ACHN (cell line): Measurements from ENCODE around the gene LTBP2.
"Not testable (repeated sequence)": the region's sequence is repeated elsewhere in the genome, so short reads cannot be mapped to it uniquely, and the experiment has no call there.

Experiments
- DNase-seq: peaks from one replicate; pipeline ENCODE4 v3.0.0-alpha.2; 2015
- in situ Hi-C: cut with HindIII; loops from 2 replicates; pipeline ENCODE4 v1.10.0; 2017; ENCODE audit warnings: low sequenced_read_pairs, low pct_ligation_motif_present, low pct_unique_long_range_greater_than_20kb

The LTBP2 gene

GRCh38 chr14:74546416-74546815, 65.6 kb downstream of the LTBP2 start:
- in situ Hi-C loops: no loop called here
- DNase-seq: no peak

GRCh38 chr14:74545386-74545785, 66.7 kb downstream of the LTBP2 start:
- in situ Hi-C loops: no loop called here
- no peak for DNase-seq

GRCh38 chr14:74543771-74544438, 68.1 kb downstream of the LTBP2 start:
- DNase-seq: no peak
- in situ Hi-C loops: no loop called here

GRCh38 chr14:74542056-74542685, 69.9 kb downstream of the LTBP2 start:
- DNase-seq: no peak
- in situ Hi-C loops: no loop called here

- in situ Hi-C loops: no loop called here
- no peak for DNase-seq
Measured at GRCh38 chr14:74541225-74541624, 70.8 kb downstream of the LTBP2 start.

GRCh38 chr14:74539503-74539902, 72.5 kb downstream of the LTBP2 start:
- in situ Hi-C loops: no loop called here
- no peak for DNase-seq

- in situ Hi-C loops: no loop called here
- DNase-seq: no peak
Measured at GRCh38 chr14:74538411-74539391, 73.3 kb downstream of the LTBP2 start.

- in situ Hi-C loops, DNase-seq: not testable (repeated sequence)
Measured at GRCh38 chr14:74536336-74536735, 75.7 kb downstream of the LTBP2 start.

GRCh38 chr14:74535756-74536325, 76.2 kb downstream of the LTBP2 start:
- DNase-seq: no peak
- in situ Hi-C loops: no loop called here

GRCh38 chr14:74533576-74533975, 78.5 kb downstream of the LTBP2 start:
- DNase-seq: no peak
- in situ Hi-C loops: no loop called here

GRCh38 chr14:74532246-74532645, 79.8 kb downstream of the LTBP2 start:
- DNase-seq: no peak
- in situ Hi-C loops: no loop called here

- in situ Hi-C loops: no loop called here
- peak; percentile 10 for DNase-seq
Measured at GRCh38 chr14:74531467-74531866, 80.6 kb downstream of the LTBP2 start.

- in situ Hi-C loops: no loop called here
- DNase-seq: no peak
Measured at GRCh38 chr14:74531006-74531405, 81.0 kb downstream of the LTBP2 start.

GRCh38 chr14:74528886-74529285, 83.2 kb downstream of the LTBP2 start:
- no peak for DNase-seq
- in situ Hi-C loops: no loop called here

- in situ Hi-C loops: no loop called here
- no peak for DNase-seq
Measured at GRCh38 chr14:74528406-74528805, 83.6 kb downstream of the LTBP2 start.

- in situ Hi-C loops: no loop called here
- no peak for DNase-seq
Measured at GRCh38 chr14:74527736-74528280, 84.2 kb downstream of the LTBP2 start.

- no peak for DNase-seq
- in situ Hi-C loops: no loop called here
Measured at GRCh38 chr14:74526854-74527585, 85.0 kb downstream of the LTBP2 start.

GRCh38 chr14:74525361-74525851, 86.6 kb downstream of the LTBP2 start:
- no peak for DNase-seq
- in situ Hi-C loops: no loop called here
